Bone marrow (tissue), 2 donors: Measurements from ENCODE around the gene MSH2.
A peak's percentile ranks its signal among the peaks of the same experiment; 100 is the strongest.

Experiments
- DNase-seq, 2 donors: peaks; one replicate each; lab custom pipeline; 2025; lab: John Stamatoyannopoulos, UW

The MSH2 gene

DNA sequence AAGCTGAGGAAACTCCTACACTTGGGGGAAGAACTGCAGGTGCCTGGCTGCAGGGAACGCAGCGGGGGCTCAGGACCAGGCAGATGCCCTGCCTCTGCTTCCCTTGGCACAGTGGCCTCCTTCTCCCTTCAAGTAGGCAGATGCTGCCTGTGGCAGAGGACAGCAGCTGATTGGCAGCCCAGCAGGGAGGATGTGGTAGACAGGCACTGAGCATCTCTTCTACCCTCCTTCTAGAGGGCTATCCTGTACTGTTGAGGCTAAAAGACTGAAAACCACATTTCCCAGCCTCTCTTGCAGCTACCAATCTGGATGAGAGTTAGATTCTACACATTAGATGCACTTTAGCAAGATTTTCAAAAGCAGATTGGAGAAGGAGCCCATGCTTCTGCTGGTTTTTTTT is 105.7 kb downstream of the MSH2 start:
- no peak for DNase-seq

DNA sequence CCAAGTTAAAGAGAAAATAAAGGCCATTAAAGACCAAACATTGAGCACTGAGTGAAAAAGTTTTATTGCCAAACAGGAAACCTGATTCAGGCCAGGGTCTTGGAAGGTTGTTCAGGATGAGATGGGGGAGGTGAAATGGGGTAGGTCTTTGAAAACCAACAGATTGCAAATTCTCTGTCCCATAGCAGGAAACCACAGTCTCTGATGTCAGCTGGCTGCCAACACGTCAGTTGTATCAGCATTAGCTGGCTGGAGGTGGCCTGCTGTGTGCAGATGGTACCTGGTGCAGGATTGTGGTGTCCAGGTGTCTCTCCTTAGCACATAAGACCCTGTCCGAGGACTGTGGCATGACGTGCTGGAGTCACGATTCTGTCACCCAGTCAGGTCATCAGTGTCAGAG is 106.3 kb downstream of the MSH2 start:
- DNase-seq: no peak

DNA sequence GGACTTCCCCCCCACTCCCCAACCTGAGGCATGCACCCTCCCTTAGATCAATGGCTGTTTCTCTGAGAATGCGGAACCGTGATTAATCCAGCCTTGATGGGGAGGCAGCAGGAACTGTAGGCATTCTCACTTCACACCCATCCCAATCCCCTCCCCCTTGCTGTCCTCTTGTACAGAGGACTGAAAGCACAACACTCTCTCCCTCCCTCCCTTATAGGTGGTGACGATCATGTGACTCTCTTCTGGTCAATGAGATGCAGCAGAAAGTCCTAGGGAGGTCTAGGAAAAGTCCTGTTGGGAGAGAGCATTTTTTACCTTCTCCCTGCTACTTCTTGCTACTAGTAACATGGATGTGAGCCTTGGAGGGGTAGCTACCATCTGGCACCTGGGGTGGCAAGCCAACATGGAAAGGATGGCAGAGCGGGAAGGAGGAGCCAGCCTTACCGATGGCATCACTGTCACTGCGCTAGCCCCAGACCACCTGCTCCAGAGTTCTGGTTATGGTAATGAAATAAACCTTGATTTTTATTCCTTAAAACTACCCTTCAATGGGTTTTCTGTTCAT is 106.9 kb downstream of the MSH2 start:
- no peak for DNase-seq

DNA sequence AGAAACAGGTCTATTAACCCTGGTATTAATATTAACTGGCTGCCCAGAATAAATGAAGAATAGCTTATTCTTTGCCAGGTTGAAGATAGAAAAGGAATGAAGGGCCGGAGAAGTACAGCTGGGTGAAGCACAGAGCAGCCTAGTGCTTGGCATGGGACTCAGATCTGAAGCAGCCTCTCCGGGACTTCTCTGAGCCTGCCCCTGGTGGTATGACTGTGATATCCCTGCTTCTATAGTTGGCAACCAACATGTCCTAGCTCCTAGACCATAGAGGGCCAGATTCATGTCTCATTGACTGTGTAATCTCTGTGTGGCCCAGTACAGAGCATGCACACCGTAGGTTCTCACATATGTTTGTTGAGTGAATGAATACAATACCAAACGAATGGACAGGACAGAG is 107.8 kb downstream of the MSH2 start:
- no peak for DNase-seq

DNA sequence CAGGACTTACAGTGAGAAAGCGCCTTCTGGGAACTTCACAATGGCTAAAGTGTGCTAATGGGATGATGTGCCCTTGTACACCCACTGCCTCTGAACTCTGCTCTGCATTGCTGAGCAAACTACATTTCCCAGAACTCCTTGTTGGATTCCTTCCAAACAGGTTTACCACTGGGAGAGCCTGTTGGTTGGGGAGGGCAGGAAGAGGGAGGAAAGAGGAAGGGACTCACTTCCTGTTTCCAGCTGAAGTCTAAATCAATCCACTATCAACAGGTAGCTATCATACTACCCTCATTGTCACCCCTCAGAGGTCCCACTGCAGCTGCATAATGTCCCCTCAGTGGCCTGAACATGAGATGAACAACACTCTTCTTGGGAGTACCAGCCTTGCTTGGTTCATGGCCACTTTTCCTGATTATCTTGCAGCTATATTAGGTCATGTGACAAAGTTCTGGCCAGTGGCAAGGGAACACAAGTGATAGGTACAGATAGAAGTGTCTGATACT is 109.7 kb downstream of the MSH2 start:
- no peak for DNase-seq

DNA sequence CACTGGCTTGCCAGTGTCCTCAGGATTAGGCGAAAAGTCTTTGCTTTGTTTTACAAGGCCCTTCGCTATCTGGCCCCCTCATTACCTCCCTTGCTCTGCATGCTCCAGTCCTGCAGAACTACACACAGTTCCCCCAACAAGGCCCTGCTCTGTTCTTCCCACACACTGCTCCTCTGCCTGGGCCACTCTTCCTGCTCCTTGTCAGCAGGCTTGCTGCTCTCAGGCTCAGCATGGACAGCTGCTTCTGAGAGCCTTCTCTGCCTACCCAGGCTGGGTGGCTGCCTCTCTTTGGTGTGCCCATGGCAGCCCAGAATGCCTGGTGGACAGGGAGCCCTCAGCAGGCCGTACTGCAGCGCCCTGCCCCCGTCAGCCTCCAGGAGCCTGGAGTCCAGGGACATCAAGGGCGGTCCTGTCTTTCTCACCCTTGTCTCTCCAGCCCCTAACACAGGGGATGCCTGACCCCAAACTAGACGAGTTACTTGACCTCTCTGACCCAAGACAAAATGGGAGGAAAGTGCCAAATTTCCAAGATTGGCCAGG is 111.1 kb downstream of the MSH2 start:
- no peak for DNase-seq

DNA sequence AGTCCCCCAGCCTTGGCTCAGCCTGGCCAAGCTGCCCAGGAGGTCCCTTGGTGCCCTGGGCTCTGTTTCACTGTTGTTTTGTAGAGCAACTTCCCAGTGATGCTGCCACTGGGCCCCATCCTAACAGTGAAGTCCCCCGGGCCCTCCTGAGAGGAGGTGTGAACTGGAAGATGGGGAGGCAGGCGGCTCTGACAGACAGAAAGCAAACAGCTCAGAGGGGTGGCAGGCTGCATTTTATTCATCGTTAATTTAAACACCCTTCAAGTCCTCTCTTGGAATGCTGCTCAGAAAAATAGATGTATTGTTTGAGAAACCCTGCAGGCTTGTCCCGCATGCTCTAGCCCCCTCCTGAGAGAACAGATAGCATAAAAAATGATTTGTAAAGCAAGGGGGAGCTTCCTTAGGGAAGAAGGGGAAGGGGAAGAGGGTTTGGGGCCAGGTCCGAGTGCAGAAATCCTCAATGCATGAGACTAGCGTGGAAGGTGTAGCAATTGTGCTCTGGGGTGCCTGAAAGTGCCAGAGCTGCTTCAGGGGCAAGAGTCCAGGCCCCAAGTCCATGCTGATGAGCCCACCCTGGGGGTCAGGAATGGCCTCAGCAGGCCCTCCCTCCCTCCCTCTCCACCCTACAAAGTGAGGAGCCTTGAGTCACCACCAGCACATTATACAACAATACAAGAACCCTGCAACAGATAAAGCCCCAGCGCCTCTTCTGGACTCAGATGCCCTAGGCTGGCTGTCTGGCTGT is 113.6 kb downstream of the MSH2 start:
- DNase-seq: no peak

DNA sequence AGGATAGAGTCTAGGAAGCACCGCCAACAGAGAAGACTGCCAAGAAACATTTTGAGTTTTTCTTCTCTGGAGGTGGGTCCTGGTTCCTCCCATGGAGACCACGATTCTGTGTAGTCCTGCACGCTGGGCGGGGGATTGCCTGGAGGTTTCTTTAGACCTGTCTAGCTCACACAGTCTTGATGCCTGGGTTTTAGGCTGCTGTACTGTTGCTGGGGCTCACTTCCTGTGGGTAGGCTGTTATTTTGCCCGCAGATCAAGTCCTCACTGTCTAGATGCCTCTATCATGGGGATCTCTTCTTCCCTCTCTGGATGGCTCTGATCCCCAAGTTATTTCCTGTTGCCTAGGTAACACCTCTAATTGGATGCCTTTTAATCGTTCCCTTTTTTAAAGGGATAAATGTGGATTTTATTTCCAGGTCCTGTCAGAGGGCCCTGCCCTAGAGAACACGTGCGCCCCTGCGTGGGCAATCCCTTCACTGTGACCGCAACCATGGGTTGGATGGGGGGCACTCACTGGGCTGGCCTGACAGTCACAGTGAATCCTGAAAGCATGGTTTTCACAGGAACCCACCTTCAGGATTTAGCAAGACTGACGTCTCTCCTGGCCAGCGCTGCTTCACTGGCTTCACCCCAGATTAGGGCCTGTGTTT is 115.7 kb downstream of the MSH2 start:
- no peak for DNase-seq

DNA sequence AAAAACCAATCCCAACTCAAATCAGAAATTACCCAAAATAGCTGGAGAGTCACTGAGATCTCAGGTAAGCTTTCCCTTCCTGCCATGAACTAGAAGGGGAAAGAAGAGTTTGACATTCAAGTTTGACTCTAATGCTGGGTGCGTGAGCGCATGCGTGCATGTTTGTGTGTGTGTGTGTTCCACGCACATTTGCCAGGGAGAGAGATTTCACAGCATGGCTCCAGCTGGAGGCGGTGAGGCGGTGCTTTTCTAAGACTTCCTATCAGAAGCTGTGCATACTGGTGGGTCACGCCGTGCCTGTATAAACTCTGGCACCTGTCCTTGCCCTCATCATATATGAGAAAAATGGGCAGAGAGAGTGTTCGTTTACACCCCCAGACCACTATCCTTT is 116.2 kb downstream of the MSH2 start:
- no peak for DNase-seq

DNA sequence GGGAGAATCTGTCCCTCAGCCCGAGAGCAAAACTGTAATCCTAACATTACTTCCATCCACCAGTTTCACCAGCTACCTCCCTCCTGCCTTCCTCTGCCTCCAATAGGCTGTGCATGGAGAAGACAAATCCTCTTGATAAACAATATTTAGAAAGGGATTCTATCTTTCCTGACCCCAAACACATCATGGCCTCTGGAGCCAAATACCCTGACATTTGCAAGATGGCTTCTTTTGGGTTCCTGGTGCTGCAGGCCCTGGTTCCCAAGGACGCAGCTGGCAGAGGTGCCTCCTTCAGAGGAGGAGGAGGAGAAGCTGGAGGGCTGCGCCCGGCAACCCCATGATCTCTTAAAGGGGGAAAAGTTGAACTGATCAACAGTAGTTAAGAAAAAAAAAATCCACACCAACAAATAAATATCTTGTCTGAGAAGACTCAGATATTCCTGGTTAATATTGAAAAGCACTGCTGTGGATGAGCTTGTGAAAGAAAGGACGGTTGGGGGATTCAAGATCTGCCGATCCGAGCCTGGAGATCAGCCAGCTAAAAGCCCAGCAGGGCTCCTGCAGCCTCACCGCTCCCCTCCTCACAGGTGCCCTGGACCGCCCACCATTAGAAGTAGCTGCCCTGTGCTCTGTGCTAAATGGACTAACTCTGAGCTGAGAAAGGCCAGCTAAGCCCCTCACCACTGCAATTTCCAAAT is 116.8 kb downstream of the MSH2 start:
- no peak for DNase-seq

DNA sequence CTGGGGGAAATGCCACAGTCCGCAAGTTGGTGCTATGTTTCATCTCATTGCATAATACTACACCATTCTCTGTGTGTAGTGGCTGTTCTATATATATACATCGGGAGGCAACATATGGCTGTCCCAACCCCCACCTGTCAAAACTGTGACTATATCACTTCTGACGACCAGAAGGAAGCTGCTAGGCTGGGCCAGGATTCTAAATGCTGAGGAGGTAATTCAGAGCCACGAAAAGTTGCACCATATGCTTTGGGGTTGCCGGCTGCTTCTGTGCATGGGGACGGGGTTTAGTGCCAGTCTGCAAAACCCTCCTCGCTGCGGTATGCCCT is 117.3 kb downstream of the MSH2 start:
- DNase-seq: no peak

DNA sequence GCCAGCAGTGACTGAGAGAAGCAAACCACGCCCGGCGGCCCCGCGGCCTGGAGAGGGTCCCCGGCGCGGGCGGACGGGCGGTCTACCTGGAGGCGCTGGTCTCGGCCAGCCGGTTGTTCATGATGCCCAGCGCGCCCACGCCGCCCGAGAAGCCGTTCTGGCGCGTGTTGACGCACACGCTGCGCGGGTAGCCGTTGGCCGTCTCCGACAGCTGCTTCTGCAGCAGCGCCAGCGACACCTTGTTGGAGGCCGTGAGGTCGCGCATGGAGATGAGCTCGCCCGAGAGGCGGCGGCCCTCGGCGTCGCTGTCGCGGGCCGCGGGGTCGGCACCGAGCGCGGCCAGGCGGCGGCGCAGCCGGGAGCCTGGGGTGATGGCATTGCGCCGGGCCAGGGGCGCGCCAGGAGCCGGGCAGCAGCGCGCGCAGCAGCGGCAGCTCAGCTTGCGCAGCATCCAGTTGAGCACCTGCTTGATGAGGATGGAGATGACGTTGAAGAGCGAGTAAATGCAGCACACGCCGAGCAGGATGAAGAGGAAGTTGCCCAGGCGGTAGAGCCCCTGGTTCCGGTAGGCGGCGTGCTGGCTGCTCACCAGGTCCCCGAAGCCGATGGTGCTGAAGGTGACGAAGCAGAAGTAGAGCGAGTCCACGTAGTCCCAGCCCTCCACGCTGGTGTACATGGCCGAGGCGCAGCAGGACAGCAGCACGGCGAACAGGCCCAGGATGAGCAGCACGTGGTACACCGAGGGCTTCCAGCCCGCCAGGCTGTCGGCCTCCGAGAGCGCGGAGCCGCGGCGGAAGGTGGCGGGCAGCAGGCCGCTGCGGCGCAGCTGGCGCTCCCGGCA is 118.1 kb downstream of the MSH2 start:
- DNase-seq: peak; percentile 4 to 36

DNA sequence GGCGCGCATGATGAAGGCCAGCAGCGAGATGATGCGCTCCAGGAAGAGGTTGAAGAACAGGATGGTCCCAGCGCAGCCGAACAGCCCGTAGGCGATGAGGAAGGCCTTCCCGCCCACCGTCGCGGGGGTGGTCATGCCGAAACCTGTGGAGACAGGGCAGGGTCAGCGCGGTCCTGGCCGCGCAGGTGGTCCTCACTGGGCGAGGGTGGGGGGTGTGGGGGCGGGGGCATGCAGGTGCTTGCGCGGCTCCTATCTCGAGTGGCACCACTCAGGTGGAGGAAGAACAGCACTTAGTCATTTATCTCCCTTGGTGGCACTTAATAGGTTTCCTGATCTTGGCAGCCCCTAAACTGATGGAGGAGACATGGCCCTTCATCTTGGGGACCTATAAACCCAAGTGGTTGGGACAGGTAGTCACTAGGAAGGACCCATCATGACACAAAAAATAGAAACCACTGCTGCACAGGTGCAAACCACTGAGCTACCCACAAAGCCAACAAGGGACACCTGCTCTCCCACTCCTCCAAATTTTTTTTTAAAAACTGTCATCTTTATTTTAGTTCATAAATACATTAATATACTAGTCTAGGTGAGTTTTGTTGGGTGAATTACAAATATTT is 118.8 kb downstream of the MSH2 start:
- no peak for DNase-seq

DNA sequence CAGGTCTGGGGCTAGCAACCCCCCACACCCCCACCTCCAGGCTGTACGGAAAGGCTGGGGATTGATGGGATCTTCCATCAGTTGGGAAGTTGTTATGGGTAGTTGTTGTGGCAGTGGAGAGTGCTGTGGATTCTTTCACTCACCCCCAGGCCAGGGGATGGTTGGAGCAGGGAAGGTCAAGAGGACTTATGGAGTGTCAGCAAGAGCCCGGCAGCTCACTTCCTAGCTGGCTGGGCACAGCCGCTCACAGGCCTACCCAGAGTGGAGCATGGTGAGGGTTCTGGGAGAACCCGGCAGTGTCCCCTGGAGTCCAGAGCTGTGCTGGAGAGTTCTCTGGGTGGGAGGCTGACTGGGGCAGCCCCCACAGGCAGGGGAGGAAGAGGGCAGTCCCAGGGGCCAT is 122.2 kb downstream of the MSH2 start:
- no peak for DNase-seq

DNA sequence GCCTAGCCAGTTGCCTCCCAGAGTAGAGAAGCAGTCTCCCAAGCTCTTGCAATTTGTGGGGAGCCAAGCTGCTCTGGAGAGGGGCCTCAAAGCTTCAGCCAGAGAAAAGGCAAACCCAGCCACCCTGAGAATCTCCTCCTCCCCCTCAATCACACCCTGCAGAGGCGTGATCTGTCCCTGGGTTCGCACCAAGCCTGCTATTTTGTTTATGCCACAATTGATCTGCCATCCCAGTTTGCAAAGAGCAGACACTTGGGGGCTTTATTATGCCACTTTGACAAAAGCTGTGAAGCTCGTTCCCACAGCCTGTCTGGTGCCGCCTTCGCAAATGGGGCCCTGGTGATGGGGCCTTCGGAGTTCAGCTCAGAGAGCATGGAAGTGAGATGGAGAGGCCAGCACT is 125.5 kb downstream of the MSH2 start:
- no peak for DNase-seq

DNA sequence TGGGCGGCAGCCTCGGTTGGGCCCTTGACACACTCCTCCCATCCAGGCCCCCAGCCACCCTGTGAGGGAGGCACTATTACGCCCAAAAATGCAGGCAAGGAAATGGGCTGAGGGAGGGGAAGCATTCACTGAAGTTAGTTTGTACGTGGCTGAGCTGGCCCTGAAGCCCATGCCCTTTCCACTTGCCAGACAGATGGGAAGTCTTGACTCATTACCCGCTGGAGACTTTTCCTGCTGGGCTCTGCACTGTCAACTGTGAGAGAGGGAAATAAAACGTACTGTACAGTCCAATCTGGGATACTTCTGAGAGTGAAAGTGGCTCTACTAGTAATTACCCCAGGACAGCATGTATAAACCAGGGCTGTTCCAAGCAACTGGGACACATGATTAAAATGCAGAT is 125.9 kb downstream of the MSH2 start:
- no peak for DNase-seq

DNA sequence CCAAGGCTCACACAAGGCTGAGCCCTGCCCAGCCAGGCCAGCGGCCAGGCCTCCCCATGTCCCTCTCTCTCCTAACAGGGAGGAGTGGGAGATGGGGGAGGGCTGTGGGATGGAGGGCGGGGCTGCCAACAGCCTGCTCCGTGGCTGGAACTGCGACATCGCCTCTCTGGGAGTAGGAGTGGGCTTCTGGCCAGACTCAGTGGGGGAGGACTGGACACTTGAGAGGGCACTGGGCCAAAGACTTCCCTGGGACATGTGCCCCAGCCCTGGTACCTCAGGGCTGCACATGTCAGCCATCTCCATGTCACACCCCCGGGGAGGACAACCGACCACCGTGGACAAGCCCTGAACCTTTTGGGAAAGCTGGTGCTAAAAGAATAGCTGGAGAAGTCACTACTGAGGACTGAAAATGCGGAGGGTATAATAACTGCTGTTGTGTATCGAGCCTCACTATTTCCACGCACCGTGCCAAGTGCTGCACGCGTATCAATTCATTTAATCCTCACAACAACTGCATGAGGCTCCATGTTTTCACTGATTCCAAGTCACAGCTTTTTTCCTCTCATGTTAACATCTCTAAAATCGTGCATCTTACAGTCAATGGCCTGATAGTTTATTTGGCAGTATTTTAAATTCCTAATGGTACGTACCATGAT is 127.3 kb downstream of the MSH2 start:
- DNase-seq: no peak

DNA sequence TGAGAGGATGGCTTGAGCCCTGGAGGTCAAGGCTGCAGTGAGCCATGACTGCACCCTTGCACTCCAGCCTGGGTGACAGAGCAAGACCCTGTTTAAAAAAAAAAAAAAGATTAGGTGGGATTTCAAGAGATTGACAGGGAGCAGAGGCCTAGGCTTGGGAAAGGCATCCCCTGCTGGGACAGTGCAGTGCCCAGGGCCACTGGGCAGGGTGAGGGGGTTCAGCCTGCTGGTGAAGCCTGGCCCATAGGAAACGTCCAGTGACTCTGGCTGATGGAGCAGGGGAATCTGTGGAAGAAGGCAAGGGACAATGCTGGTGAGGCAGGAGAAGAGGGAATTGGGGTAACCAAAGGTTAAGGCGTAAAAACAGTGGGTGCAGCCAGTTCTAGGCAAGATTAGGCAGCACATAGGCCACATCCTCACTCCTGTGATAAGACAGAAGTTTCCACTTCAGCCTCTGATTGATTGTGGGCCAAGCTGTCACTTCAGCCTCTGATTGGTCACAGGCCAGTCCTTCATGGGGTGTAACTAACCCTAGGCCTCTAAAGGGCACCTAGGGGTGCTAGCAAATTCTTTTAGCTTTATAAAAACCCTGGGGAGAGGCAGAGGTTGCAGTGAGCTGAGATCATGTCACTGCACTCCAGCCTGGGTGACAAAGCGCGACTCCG is 128.6 kb downstream of the MSH2 start:
- no peak for DNase-seq
